ENCODE results near the gene EMP2.

DNA sequence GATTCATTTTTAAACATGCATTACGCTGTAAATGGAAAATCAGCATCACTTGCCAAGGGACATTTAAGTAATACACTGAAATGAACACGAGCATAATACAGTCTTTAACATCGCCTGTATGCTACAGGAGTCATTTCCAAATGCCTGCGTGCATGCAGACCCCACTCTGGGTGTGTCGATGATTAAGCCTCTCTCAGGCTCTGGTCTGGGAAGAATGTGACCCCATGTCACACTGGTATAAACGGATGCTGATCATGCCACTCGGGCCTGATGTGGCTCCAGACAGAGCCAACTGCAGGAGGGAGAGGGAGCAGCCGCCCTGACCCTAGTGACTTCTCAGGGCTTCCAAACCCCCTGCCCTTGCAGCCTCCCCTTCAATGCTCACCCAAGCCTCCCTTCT lies 10.8 kb downstream of the EMP2 start:
- TF ChIP-seq FEZF1 (tag by site-specific recombination; IDR thresholded peaks at IDR 0.05), result no peak
- TF ChIP-seq, protein P1, sequence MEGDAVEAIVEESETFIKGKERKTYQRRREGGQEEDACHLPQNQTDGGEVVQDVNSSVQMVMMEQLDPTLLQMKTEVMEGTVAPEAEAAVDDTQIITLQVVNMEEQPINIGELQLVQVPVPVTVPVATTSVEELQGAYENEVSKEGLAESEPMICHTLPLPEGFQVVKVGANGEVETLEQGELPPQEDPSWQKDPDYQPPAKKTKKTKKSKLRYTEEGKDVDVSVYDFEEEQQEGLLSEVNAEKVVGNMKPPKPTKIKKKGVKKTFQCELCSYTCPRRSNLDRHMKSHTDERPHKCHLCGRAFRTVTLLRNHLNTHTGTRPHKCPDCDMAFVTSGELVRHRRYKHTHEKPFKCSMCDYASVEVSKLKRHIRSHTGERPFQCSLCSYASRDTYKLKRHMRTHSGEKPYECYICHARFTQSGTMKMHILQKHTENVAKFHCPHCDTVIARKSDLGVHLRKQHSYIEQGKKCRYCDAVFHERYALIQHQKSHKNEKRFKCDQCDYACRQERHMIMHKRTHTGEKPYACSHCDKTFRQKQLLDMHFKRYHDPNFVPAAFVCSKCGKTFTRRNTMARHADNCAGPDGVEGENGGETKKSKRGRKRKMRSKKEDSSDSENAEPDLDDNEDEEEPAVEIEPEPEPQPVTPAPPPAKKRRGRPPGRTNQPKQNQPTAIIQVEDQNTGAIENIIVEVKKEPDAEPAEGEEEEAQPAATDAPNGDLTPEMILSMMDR (tag by site-specific recombination; IDR thresholded peaks at IDR 0.05), result no peak
